ENCODE data around the gene CRX.
"Not testable (repeated sequence)": the region's sequence is repeated elsewhere in the genome, so short reads cannot be mapped to it uniquely, and the experiment has no call there.

The CRX gene

GRCh38 chr19:47821460-47822020, at the start of gene CRX:
Gene CRX, plus strand, starts transcription at chr19:47821937. Its CDS starts 12,507 bp downstream, at chr19:47834444.
- DNase-seq (ENCODE audit: low read depth in 2 of 2): no peak

GRCh38 chr19:47776568-47776967, 45.2 kb upstream of the CRX start:
- DNase-seq (ENCODE audit: low read depth in 2 of 2): no peak

GRCh38 chr19:47777245-47778048, 44.3 kb upstream of the CRX start:
- not testable (repeated sequence) for DNase-seq (ENCODE audit: low read depth in 2 of 2)

- DNase-seq (ENCODE audit: low read depth in 2 of 2): peak; percentile 67 to 79
These were observed 43.4 kb upstream of the CRX start, which contains the start of gene SELENOW for GRCh38 chr19:47778049-47778953. Gene SELENOW, plus strand, starts transcription at chr19:47778703. Its CDS starts 83 bp downstream, at chr19:47778786.

GRCh38 chr19:47778954-47779351, 42.8 kb upstream of the CRX start:
- no peak for DNase-seq (ENCODE audit: low read depth in 2 of 2)

- no peak for DNase-seq (ENCODE audit: low read depth in 2 of 2)
These were observed 42.1 kb upstream of the CRX start for GRCh38 chr19:47779524-47780214.

- no peak for DNase-seq (ENCODE audit: low read depth in 2 of 2)
These were observed 41.6 kb upstream of the CRX start for GRCh38 chr19:47780215-47780551.

- DNase-seq (ENCODE audit: low read depth in 2 of 2): no peak
These were observed 40.0 kb upstream of the CRX start for GRCh38 chr19:47781590-47782262.

- DNase-seq (ENCODE audit: low read depth in 2 of 2): no peak
These were observed 35.2 kb upstream of the CRX start for GRCh38 chr19:47786566-47786965.

- not testable (repeated sequence) for DNase-seq (ENCODE audit: low read depth in 2 of 2)
These were observed 34.4 kb upstream of the CRX start for GRCh38 chr19:47787307-47787706.

GRCh38 chr19:47789811-47790210, 31.9 kb upstream of the CRX start:
- not testable (repeated sequence) for DNase-seq (ENCODE audit: low read depth in 2 of 2)

- peak; percentile 84 to 96 for DNase-seq (ENCODE audit: low read depth in 2 of 2)
These were observed 31.3 kb upstream of the CRX start for GRCh38 chr19:47790398-47790814.

- no peak for DNase-seq (ENCODE audit: low read depth in 2 of 2)
These were observed 29.1 kb upstream of the CRX start for GRCh38 chr19:47792616-47793015.

GRCh38 chr19:47794526-47794925, 27.2 kb upstream of the CRX start:
- DNase-seq (ENCODE audit: low read depth in 2 of 2): no peak

GRCh38 chr19:47796785-47797184, 25.0 kb upstream of the CRX start:
- DNase-seq (ENCODE audit: low read depth in 2 of 2): no peak

- no peak for DNase-seq (ENCODE audit: low read depth in 2 of 2)
These were observed 23.5 kb upstream of the CRX start for GRCh38 chr19:47797996-47798903.

- DNase-seq (ENCODE audit: low read depth in 2 of 2): no peak
These were observed 22.9 kb upstream of the CRX start for GRCh38 chr19:47798904-47799266.

GRCh38 chr19:47801270-47801669, 20.5 kb upstream of the CRX start:
- no peak for DNase-seq (ENCODE audit: low read depth in 2 of 2)

- no peak for DNase-seq (ENCODE audit: low read depth in 2 of 2)
These were observed 19.2 kb upstream of the CRX start for GRCh38 chr19:47802521-47803043.

GRCh38 chr19:47803148-47803547, 18.6 kb upstream of the CRX start:
- DNase-seq (ENCODE audit: low read depth in 2 of 2): not testable (repeated sequence)

Data from stimulated activated CD4-positive, alpha-beta T cell treated with anti-CD3 and anti-CD28 coated beads, Interleukin-4, amount 100 ng/mL, for 48 hours (primary cell).